GM23248 (cell line): ENCODE results near the gene STRA8. TPM values are rescaled to one million over a fixed set of nuclear protein-coding genes. Genes with fewer than 3 reads are reported as not detected.

Experiments used
- DNase-seq: peaks from one replicate; pipeline ENCODE4 v3.0.0-alpha.2; 2015
- H2AFZ ChIP-seq: fragments of 200-600 bp; sonication (generic); 2 replicates; pipeline ENCODE4 v1.6.1; 2016; ENCODE audit warnings: antibody characterized with exemption
- H3F3A ChIP-seq: fragments of 200-600 bp; sonication (generic); 2 replicates; pipeline ENCODE4 v1.6.1; 2016; ENCODE audit warnings: mild to moderate bottlenecking, antibody characterized with exemption, mixed run types; ENCODE audit not compliant: insufficient read depth
- H3K27ac ChIP-seq: fragments of 200-600 bp; sonication (generic); 2 replicates; pipeline ENCODE4 v1.5.1; 2016; ENCODE audit warnings: mild to moderate bottlenecking
- H3K27me3 ChIP-seq: fragments of 200-600 bp; sonication (generic); replicated peaks from 2 replicates; pipeline ENCODE4 v1.6.1; 2016; ENCODE audit warnings: mild to moderate bottlenecking; ENCODE audit not compliant: insufficient read depth
- H3K36me3 ChIP-seq: fragments of 200-600 bp; sonication (generic); 2 replicates; pipeline ENCODE4 v1.6.1; 2016; ENCODE audit warnings: low read depth, mild to moderate bottlenecking
- H3K4me1 ChIP-seq: fragments of 200-600 bp; sonication (generic); 2 replicates; pipeline ENCODE4 v1.6.1; 2016; ENCODE audit warnings: mild to moderate bottlenecking; ENCODE audit not compliant: insufficient read depth
- H3K4me2 ChIP-seq: fragments of 200-600 bp; sonication (generic); one replicate; pipeline ENCODE4 v1.6.1; 2016; ENCODE audit warnings: mild to moderate bottlenecking; ENCODE audit not compliant: unreplicated experiment
- H3K4me3 ChIP-seq: fragments of 200-600 bp; sonication (generic); 2 replicates; pipeline ENCODE4 v1.5.1; 2016; ENCODE audit warnings: mild to moderate bottlenecking
- H3K79me2 ChIP-seq: fragments of 200-600 bp; sonication (generic); 2 replicates; pipeline ENCODE4 v1.6.1; 2016; ENCODE audit warnings: mild to moderate bottlenecking; ENCODE audit not compliant: insufficient read depth
- H3K9ac ChIP-seq: fragments of 200-600 bp; sonication (generic); 2 replicates; pipeline ENCODE4 v1.6.1; 2016; ENCODE audit warnings: mild to moderate bottlenecking
- H3K9me2 ChIP-seq: fragments of 200-600 bp; sonication (generic); 2 replicates; pipeline ENCODE4 v1.6.1; 2016; ENCODE audit warnings: mixed run types, mild to moderate bottlenecking, moderate library complexity; ENCODE audit not compliant: insufficient read depth
- H3K9me3 ChIP-seq: fragments of 200-600 bp; sonication (generic); one replicate; pipeline ENCODE4 v1.6.1; 2017; ENCODE audit warnings: low read depth
- H4K20me1 ChIP-seq: fragments of 200-600 bp; sonication (generic); 2 replicates; pipeline ENCODE4 v1.6.0; 2016; ENCODE audit not compliant: insufficient read depth
- EZH2 ChIP-seq: fragments of 200-600 bp; sonication (generic); IDR thresholded peaks from 2 replicates; pipeline ENCODE4 v1.6.1; 2018; ENCODE audit warnings: antibody characterized with exemption, mild to moderate bottlenecking; ENCODE audit not compliant: insufficient read depth, poor library complexity, severe bottlenecking
- EZH2phosphoT487 ChIP-seq: fragments of 200-600 bp; sonication (generic); IDR thresholded peaks from 2 replicates; pipeline ENCODE4 v1.6.1; 2018; ENCODE audit warnings: antibody characterized with exemption, moderate library complexity, mild to moderate bottlenecking, low read depth; ENCODE audit not compliant: insufficient read depth
- WGBS, 2 experiments: methylation state at CpG; one replicate each; pipeline ENCODE4 v1.1.6; 2015 to 2017; ENCODE audit warnings: low lambda C conversion rate in 2 of 2, low coverage in 1 of 2; ENCODE audit errors: missing lambda C conversion rate in 2 of 2; 5-methylcytosine and 5-hydroxymethylcytosine counted together
- in situ Hi-C: fragments of 300-500 bp; cut with MboI; formaldehyde crosslinking; loops from 2 replicates; pipeline ENCODE4 v1.15.0; 2020
- polyA plus RNA-seq: library from polyadenylated mRNA; unstranded; fragments of >200 nt; fragmentation: Nextera tagmentation; extraction: Ambion mirVana; gene quantifications from 2 replicates; pipeline ENCODE4 v1.2.1, GENCODE V29; 2016
- total RNA-seq: library from RNA; depleted of rRNA; stranded (reverse); fragments of >200 nt; shearing (Covaris generic); gene quantifications from 2 replicates; pipeline ENCODE4 v1.2.3, GENCODE V29; 2014

STRA8 gene
- total and polyA plus RNA-seq, 2 experiments from 2014 or later: not detected

DNA sequence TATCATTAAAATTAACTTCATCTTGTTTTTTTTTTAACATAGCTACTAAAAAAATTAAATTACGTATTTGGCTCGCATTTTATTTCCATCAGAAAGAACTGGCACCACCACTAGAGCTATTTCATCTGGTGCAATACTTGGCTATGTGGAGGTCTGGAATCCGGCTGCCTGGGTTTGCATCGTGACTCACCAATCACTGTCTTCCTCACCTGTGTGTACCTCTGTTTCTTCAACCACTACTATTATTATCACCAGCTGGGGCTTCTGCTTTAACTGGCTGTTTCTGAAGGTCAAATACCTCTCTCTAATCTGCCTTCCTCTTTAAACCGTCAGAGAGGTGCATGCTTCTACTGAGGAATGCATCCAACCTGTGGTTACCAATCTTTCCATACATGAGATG is 28.8 kb upstream of the STRA8 start:
- Histone ChIP-seq H2AFZ (no peak overlapping the region), H3K9ac (no peak overlapping the region), H3K9me3 (no peaks in the 10 kb centered on the region), H3K36me3 (peaks cover 11% of the 10 kb centered on the region; the same call in 1 of the 2 replicates), H3K9me2 (no peaks in the 10 kb centered on the region), H3K4me1 (no peaks in the 10 kb centered on the region), H3K27me3 (no peaks in the 10 kb centered on the region), H3K79me2 (peaks cover 4% of the 10 kb centered on the region; the same call in 1 of the 2 replicates), H3K4me3 (no peak overlapping the region), H3K27ac (no peak overlapping the region), H3K4me2 (no peak overlapping the region), H3F3A (no peaks in the 10 kb centered on the region), H4K20me1 (no peaks in the 10 kb centered on the region)
- WGBS, 2 experiments: 73 to 77% methylated on average over 5 of the region's 5 CpGs
- in situ Hi-C loops: no loop called here
- DNase-seq: no peak
- no peak for TF ChIP-seq EZH2phosphoT487

DNA sequence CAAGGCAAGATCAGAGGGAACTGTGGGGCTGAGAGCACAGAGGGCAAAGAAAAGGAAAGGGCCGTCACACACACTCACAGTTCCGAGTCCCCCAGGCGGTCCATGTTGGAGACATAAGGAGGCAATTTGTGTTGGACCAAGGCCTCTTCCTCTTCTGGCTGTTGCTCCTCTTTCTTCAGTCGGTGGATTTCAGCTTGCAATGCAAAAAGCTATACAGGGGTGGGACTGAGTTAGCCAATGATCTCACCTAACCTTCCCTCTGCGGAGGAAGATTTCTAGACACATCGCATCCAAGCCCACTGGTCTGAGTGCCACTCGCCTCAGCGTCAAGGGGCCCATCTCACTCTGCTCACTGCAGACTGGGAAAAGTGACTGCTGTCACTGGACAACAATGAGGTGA is 27.8 kb upstream of the STRA8 start:
- no peaks in the 10 kb centered on the region for H3K9me3 ChIP-seq
- 64 to 70% methylated on average over 8 of the region's 8 CpGs for WGBS, 2 experiments
- TF ChIP-seq EZH2phosphoT487 (no peak), EZH2 (no peak)
- no peak overlapping the region for H3K27ac ChIP-seq
- H3K4me1 ChIP-seq: no peaks in the 10 kb centered on the region; the same call in 1 of the 2 replicates
- no peak overlapping the region for H2AFZ ChIP-seq
- H4K20me1 ChIP-seq: no peaks in the 10 kb centered on the region
- no peaks in the 10 kb centered on the region for H3F3A ChIP-seq
- H3K4me3 ChIP-seq: no peak overlapping the region
- peaks cover 11% of the 10 kb centered on the region; the same call in 1 of the 2 replicates for H3K36me3 ChIP-seq
- no peak overlapping the region for H3K9ac ChIP-seq
- no peaks in the 10 kb centered on the region for H3K9me2 ChIP-seq
- in situ Hi-C loops: no loop called here
- no peak overlapping the region for H3K4me2 ChIP-seq
- DNase-seq: no peak
- peaks cover 9% of the 10 kb centered on the region; the same call in 1 of the 2 replicates for H3K79me2 ChIP-seq
- no peaks in the 10 kb centered on the region for H3K27me3 ChIP-seq

DNA sequence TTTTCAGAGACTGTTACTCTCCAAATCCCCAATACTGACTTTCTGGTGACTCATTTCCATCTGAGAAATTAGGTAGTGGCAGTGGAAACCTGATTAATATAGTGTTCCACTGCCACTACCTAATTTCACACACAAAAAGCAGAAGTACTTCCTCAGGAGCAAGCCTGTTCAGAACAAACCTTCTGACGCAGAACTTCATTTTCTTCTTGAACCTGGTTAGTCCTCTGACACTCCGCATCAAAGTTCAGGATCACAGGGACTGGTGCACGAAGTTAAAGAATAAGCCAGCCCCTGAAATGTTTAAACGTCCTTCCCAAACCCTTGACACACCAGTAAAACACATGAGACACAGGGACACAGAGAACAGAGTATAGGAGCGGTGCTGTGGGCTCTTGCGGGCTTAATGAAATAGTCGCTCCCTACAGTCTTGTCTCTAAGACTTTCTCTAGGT is 26.7 kb upstream of the STRA8 start:
- no peaks in the 10 kb centered on the region for H4K20me1 ChIP-seq
- H3K4me1 ChIP-seq: no peaks in the 10 kb centered on the region; the same call in 1 of the 2 replicates
- no peaks in the 10 kb centered on the region for H3K9me3 ChIP-seq
- H3F3A ChIP-seq: peaks cover 2% of the 10 kb centered on the region
- H3K36me3 ChIP-seq: peaks cover 8% of the 10 kb centered on the region; the same call in 1 of the 2 replicates
- peaks cover 9% of the 10 kb centered on the region; the same call in 1 of the 2 replicates for H3K79me2 ChIP-seq
- H3K9ac ChIP-seq: no peak overlapping the region
- TF ChIP-seq EZH2 (no peak), EZH2phosphoT487 (no peak)
- H3K27me3 ChIP-seq: no peaks in the 10 kb centered on the region
- no peak for DNase-seq
- in situ Hi-C loops: no loop called here
- H3K4me3 ChIP-seq: no peak overlapping the region
- no peak overlapping the region for H3K27ac ChIP-seq
- WGBS, 2 experiments: 88 to 90% methylated on average over 7 of the region's 7 CpGs
- no peak overlapping the region for H2AFZ ChIP-seq
- no peak overlapping the region for H3K4me2 ChIP-seq
- no peaks in the 10 kb centered on the region for H3K9me2 ChIP-seq

DNA sequence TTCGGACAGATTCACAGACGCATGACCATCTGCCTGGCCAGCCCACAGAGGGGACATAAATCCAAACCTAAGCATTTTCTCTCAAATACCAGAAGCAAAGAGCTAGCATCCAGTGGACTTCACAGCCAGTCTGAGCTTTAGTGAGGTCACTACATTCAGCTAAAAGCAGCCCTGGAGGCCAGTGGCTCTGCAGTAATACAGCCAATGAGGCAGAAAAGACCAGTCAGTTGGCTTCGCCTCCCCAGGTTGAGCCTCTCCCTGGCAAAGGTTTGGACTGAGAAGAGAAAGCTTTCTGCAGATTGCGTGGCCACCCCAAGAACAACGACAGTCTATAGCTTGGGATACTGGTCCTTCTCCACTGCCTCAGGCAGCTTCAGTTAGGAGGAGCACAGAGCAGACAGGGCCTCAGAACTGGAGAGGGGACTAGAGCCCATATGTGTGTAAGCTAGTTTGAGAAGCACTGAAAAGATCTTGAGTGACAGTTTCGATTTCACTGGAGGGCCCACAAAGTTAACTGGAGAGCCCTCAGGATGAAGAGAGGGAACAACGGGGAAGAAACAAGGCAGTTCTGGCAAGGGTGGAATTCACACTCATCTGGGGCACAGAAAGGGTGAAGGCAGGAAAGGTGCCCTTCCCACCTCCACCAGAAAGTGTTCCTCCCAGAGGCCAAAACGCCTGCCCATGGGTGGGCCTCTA is 26.1 kb upstream of the STRA8 start:
- peaks cover 9% of the 10 kb centered on the region; the same call in 1 of the 2 replicates for H3K79me2 ChIP-seq
- no peaks in the 10 kb centered on the region for H4K20me1 ChIP-seq
- H3K9ac ChIP-seq: no peak overlapping the region
- no peak overlapping the region for H3K4me2 ChIP-seq
- no peak overlapping the region for H3K27ac ChIP-seq
- in situ Hi-C loops: no loop called here
- no peaks in the 10 kb centered on the region; the same call in 1 of the 2 replicates for H3K4me1 ChIP-seq
- H3K9me2 ChIP-seq: no peaks in the 10 kb centered on the region
- no peaks in the 10 kb centered on the region for H3K9me3 ChIP-seq
- TF ChIP-seq EZH2phosphoT487: no peak
- TF ChIP-seq EZH2: no peak
- no peak overlapping the region for H2AFZ ChIP-seq
- no peak overlapping the region for H3K4me3 ChIP-seq
- DNase-seq: no peak
- H3K36me3 ChIP-seq: peaks cover 5% of the 10 kb centered on the region; the same call in 1 of the 2 replicates
- 94 to 96% methylated on average over 8 of the region's 8 CpGs for WGBS, 2 experiments
- peaks cover 4% of the 10 kb centered on the region for H3F3A ChIP-seq
- no peaks in the 10 kb centered on the region for H3K27me3 ChIP-seq
